GM21390 (cell line): ENCODE measurements around the gene TNF.
A peak's percentile ranks its signal among the peaks of the same experiment; 100 is the strongest.
"Not testable (repeated sequence)": the region's sequence is repeated elsewhere in the genome, so short reads cannot be mapped to it uniquely, and the experiment has no call there.

Experiments
- ATAC-seq: cut with Tn5 transposase; IDR thresholded peaks from one replicate; pipeline ENCODE4 v1.9.1; 2021; ENCODE audit not compliant: unreplicated experiment

Gene TNF

GRCh38 chr6:31586599-31587281, 11.4 kb downstream of the TNF start:
- ATAC-seq = no peak

GRCh38 chr6:31587791-31588777, 12.7 kb downstream of the TNF start:
- ATAC-seq = no peak

- no peak for ATAC-seq
These were observed 13.7 kb downstream of the TNF start for GRCh38 chr6:31588871-31589650.

GRCh38 chr6:31590691-31591090, 15.3 kb downstream of the TNF start:
- not testable (repeated sequence) for ATAC-seq

GRCh38 chr6:31592396-31592771, 17.0 kb downstream of the TNF start:
- ATAC-seq = no peak

GRCh38 chr6:31597006-31597405, 21.6 kb downstream of the TNF start:
- no peak for ATAC-seq

GRCh38 chr6:31607317-31607716, 32.0 kb downstream of the TNF start:
- ATAC-seq = no peak

- ATAC-seq = no peak
These were observed 34.4 kb downstream of the TNF start for GRCh38 chr6:31609519-31610406.

GRCh38 chr6:31610968-31611367, 35.6 kb downstream of the TNF start:
- ATAC-seq = no peak

- ATAC-seq = no peak
These were observed 38.8 kb downstream of the TNF start for GRCh38 chr6:31614075-31614619.

GRCh38 chr6:31614684-31615578, 39.6 kb downstream of the TNF start, which contains the start of gene AIF1:
Gene AIF1 (plus strand): TSS chr6:31615234. CDS start chr6:31615330, 96 bp downstream.
- no peak for ATAC-seq

- no peak for ATAC-seq
These were observed 40.4 kb downstream of the TNF start for GRCh38 chr6:31615748-31616147.

- ATAC-seq = no peak
These were observed 41.6 kb downstream of the TNF start for GRCh38 chr6:31617010-31617409.

- peak; percentile 74 for ATAC-seq
These were observed 44.6 kb downstream of the TNF start for GRCh38 chr6:31619805-31620585.

GRCh38 chr6:31620586-31621319, 45.4 kb downstream of the TNF start, which contains the start of gene PRRC2A:
Gene PRRC2A (plus strand): TSS chr6:31620715. CDS start chr6:31622790, 2,075 bp downstream.
- ATAC-seq = peak; percentile 45

GRCh38 chr6:31621320-31621939, 46.1 kb downstream of the TNF start:
- no peak for ATAC-seq

GRCh38 chr6:31621991-31622390, 46.6 kb downstream of the TNF start:
- no peak for ATAC-seq
